T-helper 2 cell treated with Interferon-gamma antibody and Interleukin-4, amounts not matched to agents 100 ng/mL and 5 ng/mL, for 36 hours (primary cell): ENCODE data around the gene PLAGL1. TPM values are rescaled to one million over a fixed set of nuclear protein-coding genes. Genes with fewer than 3 reads are reported as not detected.

Experiments
- intact Hi-C: fragments of 100-400 bp; cut with micrococcal nuclease; formaldehyde crosslinking; loops from one replicate; pipeline ENCODE4 v1.15.1; 2023
- total RNA-seq: library from RNA; stranded (reverse); gene quantifications from 2 replicates; pipeline ENCODE4 v1.2.3, GENCODE V29; 2022

PLAGL1 gene
- total RNA-seq, 1 donor from 2014 or later = 4.1 TPM

DNA sequence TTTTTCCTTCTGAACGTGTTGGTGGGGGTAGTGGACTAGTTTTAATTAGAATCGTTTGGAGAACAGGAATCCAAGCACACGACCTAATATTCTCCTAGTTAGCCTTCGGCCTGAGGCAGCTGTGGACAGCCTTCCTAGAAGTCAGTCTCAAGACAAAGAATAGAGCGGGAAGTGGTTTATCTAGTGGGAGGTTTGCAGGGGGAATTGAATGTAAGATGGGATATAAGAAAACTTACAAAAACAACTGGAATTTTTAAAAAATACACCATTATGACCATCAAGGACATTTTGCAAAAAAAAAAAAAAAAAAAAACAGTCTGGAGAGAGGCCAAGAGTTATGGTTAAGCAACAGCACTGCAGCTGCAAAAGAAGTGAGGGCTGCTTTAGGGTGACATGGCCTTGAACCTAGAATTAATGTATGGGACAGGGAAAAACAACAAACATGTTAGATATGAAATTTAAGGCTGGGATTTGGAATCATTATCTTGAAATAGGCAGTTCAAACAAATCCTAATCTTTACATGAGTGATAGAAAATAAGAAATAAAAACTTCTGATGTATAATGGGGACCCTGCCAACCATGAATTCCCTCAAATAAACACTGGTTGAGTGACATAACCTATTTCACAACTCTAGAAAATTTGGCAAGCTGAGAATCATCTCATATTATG is 40.2 kb downstream of the PLAGL1 start:
- intact Hi-C loops = no loop called here

DNA sequence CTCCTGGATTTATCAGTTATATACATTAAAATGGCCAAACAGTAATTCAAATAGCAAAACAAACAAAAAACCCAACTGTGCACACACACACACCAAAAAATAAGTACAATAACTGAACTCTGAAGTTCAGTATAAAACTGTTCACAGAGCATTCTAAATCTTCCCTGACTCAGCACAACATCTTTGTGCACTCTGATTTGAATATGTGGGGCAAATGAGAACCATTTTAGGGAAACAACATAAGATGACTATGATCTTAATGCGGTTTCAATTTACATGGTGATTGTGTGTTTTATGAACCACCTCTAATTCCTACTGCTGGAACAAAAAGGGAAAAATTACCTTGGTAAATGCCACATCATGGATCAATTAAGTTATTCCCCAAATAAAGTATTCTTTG is 41.7 kb downstream of the PLAGL1 start:
- intact Hi-C loops = no loop called here

DNA sequence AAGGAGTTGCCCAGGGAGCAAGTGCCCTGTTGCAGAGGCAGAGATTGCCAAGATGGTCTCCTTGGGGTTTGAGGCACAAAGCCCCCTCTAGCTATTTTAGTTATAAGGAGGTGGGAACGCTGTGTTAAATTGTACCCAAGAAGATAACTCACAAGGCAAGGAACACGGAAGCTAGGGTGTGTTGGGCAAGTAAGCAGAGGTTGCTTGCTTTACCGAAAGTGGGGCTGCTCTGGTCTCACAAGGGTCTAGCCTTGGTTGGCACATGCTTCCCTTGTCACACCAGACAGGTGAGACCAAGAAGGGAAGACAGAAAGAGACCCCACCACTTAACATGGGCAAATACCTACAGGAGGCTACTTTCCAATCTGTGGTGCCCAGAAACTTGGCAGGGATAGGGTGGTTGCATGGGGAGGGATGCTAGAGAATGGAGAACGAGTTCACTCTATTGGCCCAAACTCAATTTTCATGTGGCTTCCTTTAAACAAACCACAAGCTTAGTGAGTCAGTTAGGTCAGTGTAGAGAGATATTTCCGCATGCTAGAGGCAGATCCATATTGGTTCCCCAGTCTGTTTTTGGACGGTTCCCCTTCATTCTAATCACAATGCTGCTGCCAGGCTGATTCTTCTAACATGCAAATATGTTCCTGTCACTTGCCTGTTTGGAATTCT is 42.4 kb downstream of the PLAGL1 start:
- intact Hi-C loops = no loop called here

DNA sequence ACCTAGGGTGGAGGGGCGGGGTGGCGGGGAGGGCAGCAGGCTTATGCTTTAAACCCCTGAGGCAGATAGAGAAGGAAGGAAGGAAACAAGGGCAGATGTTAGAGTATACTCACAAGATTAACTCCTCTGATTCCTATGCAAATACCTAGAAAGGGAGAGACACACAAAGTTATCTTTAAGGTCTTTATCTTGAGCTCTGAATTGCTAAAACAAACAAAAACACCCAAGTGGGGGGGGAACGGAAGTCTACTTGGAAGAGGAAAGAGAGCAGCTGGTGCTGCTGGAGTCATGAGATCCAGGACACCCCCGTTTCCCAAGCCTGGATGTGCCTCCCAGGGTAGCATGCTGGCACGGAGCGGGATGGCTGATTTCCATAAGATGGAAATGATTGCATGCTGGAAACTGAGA is 43.4 kb downstream of the PLAGL1 start:
- intact Hi-C loops = no loop called here

DNA sequence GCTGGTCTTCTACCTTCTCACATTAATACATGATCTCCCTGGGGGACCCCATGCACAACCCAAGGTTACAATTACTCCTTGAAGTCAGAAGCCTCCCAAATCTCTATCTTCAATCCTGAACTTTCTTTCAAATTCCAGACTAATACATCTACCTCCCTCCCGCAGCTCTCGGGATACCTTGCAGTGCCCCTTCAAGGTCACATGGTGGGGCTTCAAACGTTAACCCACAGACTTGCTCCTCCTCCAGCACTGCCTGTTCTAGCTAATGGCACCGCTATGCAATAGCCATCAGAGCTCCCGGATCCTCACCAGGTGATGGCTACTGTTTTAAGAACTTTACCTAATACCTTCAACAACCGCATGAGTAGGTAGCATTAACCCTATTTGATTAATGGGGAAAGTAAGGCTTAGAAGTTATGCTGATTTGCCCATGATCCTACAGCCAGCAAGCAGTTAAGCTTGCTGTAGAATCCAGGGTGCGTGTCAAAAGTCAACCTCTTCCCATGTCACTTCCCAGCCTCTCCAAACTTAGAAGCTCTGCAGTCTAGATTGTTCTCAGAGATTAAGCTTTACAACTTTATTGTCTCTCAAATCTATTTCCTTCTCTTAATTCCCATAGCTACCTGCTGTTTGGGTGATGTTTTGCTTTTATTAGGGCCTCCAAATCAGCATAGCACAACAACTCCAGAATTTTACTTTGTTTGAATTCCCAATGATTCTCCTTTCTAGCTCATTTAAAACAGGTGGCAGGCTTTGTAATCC is 44.7 kb downstream of the PLAGL1 start:
- intact Hi-C loops = no loop called here

DNA sequence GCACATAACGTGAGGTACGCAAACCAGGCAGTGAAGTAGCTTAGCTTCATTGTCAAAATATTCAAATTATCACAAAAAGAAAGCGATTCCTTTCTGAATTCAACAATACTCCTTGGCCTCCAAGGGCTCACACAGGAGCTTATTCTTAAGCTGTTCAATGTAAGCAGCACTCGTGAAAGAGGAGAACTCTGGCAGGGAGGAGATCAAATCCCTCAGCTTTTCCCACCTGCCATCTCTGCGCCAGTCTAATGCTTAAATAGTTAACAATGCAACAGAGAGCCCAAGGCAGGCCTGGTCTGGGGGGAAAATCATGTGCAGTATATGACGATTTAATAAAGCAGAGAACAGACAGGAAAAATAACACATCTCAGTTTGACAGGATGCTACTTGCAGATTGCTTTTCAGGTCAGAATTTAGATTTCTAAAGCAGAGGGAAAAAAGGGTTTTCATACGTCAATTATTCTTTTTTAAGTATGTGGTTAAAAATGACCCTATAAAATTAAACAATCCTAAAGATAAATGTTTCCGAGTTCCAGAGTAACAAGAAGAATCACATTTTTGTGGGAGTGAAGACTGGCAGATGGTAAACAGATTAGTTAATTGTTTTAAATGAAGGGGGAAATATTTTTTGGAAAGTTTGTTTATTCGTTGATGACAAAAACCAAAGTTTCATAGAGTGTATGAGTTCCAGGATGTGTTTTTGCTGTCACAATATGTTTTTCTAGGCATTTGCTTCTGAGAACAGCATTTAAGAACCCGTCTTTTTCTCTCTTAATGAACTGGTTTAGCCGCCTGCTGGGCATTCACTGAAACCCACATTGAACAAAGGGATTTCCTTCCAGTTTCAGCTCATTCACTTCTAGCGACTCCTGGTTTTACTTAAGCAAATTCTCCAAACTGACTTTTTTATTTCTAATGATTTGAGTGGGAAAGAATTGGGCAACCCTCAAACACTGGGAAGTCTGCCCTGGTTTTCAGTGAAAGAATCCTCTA is 45.9 kb downstream of the PLAGL1 start:
- intact Hi-C loops = no loop called here

DNA sequence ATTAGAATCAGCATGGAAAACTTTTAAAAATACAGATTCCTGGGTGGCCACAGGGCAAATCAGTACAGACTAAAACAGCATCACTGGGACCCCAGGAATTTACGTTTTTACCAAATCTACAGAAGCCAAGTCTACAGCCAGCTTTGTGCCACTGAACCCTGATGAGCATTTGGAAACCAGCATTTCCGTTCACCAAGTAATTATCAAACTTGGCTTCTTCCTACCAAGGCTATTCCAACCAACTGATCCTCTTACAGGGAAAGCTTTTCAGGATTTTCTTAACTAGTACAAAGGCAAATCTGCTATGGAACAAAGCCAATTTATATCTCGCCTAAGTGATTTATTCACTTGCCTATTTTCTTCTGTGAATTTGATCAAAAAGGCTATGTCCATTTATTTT is 47.0 kb downstream of the PLAGL1 start:
- intact Hi-C loops = no loop called here

DNA sequence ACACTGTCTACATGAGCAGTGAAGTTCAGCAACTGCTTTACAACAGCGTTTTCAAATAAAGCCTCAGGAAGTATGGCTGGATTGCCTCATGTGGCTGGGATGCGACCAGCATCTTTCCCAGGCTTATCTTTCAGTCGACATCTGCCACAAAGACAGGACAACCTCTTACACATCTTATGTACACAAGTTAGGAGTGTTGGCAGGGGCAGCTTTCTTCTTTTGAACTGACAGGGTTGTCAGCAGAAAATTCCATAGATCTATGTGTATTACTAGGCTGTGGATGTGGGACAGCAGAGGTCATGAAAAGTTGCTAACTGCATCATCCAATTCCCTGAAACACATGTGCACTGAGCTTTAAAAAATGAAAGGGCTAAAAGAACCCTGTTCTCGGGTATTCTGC is 48.1 kb downstream of the PLAGL1 start:
- intact Hi-C loops = no loop called here

DNA sequence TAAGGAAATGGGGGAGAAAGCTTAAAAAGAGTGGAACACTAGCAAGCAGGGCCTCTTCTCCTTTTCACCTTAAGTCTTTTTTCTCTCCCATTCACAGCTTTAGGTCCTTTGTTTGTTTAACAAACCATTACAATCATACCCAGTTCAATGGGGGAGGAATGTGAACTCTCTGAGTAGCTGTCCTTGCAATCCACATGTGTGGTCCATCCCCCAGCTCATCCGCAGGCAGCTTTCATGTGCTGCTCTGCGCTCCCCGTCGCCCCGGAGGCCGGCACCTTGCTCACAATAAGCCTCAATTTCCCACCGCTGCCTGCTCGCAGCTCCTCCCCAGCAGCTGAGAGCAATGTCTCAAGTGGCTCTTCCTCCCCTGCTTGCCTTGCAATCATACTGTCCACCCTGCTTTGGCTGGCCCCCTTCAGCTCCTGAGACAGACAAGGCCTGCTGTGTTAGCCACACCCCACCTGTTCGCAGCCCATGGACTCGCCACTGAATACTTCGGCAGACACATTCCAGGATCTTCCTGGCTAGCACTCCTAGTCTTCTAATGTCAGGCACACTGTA is 49.1 kb downstream of the PLAGL1 start:
- intact Hi-C loops = no loop called here

DNA sequence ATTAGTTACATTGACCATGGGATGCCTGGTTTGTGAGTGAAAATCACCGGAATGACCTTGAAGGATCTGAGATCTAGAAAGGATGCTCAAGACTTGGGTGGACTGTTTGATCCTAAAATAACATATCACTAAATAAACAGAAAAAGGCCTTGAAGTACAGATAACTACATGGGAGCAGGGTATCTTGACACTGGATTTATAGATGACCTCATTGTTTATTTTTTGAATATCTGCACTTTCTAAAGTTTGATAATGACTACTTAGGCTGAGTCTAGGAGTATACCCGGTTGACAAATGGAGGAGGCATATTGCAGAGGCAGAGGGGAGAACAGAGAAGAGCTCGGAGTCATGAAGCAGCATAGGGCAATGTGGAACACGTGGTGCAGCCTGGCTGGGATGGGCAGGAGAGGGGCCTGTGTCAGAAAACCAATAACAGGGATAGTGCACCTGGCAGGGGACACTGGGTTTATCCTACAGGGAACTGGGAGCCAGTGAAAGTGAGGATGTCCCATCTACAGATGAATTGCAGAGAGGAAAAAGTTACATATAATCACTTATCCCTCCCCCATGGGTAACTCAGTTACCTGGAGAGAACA is 50.3 kb downstream of the PLAGL1 start:
- intact Hi-C loops = no loop called here

DNA sequence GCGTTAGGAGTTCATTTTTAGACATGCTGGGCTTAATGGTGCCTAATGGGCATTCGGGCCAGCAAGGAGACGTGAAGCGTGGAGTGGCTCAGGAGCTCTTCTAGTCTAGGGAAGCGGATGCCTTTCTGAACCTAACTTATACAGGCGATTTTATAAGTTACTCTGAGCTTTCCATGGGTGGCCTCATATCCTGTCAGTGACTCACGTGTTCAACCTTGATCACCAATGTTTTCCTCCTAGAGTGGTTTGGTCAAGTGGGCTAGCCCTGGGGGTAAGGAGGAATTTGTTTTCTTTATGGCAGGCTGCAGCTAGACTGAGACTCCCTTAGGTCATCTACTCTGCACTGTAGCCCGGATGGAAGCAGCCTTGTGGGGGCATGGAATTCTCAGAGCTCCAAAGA is 52.1 kb downstream of the PLAGL1 start:
- intact Hi-C loops = no loop called here

DNA sequence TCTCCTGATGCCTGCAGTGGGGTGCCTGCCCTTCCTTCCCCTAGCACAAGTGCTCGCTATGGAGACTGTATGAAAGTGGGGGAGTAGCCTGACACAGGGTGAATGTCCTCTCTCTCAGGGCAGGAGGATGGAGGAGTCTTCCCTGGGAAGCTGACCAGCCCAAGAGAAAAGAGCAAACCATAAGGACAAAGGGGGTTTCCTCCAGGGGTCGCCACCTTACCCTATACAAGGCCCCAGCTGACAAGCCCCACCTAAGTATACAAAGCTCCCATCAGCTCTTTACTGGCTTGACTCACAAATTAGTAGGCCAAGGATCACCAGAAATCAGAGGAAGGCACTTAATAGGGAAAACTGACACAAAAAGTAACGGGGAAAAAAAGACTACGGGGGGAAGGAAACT is 54.1 kb downstream of the PLAGL1 start:
- intact Hi-C loops = no loop called here

DNA sequence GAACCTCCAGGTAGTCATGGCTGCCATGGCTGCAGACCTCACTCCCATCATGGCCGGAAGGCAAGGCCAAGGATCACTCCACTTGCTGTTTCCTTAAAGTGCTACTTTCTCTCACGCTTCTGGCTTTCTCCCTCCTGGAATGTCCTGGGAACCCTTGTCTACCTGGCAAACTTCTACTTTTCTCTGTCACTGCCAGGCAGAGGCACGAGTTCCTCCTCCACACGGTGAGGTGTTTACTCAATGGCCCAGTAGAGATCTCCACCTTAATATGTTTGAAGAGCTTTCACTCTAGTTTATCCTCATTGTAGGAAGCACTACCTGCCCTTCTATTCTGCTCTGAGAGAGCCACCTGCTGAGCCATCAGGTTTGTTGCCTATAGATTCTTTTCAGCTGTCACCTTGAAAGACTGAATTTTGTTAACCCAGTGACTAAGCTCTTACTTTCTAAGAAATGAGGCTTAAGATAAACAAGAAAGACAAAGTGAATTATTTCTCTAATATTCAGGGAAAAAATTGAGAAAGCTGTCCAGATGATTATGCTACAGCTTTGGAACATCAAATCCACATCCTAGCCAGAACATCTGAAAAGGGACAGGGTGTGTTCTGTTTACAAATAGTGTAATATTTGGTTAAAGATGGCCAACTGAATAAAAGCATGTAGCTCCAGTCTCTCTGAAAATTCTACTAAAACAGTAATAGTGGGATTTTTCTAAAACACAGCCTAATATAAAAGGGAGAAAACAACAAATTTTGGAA is 54.9 kb downstream of the PLAGL1 start:
- intact Hi-C loops = no loop called here

DNA sequence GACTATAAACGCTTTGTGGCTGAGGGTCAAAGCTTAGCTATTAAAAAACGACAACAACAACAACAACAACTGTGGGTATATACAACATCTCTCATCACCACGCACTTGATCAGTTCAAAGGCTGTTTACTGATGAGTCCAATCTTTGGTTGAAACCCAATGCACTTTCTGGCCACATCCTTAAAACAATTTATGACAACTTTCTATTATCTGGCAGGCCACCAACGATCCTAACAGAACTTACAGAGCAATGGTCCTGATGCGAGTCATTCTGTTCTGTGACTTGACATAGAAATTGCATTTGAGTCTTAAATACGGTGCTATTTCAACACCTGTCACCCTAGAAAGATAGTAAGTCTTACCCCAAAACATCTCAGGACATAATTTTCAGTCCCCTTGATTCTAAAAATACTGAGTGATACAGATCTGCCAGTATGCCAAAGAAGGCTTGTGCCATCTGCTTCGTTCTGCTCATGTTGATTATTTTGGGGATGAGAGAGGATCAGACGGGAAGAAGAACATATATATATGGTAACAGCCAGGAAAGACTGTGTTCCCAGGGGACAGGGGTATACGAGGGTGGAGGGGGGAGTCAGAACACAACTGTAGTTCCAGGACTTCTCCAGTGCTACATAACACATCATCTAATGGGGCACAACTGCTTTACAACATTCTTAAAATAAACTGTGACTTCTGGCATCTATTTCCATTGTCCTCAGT is 55.8 kb downstream of the PLAGL1 start:
- intact Hi-C loops = no loop called here

DNA sequence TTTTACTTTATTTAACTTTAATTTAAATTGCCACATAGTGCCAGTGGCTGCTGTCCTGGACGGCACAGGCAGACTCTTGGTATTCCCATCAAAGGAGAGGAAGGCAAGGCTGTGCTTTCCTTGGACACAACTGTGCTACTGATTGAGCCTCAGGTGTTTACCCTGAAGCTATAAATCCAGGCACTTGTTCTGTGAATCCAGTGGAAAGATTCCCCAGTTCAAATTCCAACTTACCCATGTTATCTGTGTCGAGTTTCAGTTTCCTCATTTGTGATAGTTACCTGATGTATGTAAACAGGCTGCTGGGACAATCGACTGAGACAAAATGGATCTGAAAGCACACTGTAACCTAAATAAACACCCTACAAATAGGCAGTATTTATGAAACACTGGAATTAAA is 57.2 kb downstream of the PLAGL1 start:
- intact Hi-C loops = no loop called here

DNA sequence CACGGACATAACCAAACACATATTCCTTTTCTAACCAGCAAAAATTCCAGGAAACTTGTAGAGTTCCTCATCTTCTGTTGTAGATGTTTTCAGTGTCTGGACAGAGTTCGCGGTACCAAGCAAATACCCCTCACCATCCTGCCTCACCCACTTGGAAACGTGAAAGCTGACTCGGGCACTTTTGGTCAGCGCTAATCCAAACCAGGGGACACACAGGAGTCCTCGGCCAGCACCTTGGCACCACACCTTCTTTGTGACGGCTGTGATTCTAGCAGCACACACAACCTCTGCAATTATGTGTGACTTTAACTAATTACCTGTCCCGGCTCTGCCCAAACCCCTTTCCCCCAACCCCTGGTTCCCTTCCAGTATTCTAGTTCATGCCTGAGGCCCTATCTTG is 58.1 kb downstream of the PLAGL1 start:
- intact Hi-C loops = no loop called here

DNA sequence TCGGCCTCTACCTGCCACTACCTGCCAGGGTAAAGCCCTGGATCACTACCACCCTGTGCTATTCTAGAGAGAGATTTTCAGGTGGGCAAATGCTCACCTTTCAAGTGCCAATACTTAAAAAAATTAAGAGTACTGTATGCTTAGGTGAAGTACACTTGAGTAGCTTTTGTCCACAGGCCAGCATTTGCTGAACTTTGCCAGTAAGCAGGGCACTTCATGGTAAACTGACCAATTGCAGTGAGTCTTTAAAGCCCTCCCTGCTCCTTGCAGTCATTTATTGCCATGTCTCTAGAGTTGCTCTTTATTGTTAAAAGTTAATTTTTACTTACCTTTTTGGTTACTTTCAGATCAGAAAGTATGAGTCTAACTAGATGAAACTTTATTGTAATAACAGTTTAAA is 58.5 kb downstream of the PLAGL1 start:
- intact Hi-C loops = no loop called here

DNA sequence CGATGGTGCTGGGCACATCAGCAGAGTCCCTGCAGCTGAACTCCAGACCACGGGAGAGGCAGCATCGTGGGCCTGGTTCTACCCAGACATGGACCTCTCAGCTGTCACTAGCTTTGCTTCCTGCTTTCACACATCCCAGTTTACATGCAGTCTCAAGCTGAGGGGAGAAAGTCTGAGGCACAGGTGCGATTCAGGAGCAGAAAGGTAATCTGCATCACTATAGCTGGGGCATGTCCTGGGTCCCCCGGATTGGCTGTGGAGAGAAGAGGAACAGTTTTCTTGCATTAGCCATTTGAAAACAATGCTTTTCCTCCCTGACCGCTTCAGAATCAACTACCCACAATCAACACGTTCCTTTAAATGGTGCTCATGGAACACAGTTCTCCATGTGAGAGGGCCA is 59.9 kb downstream of the PLAGL1 start:
- intact Hi-C loops = no loop called here
